Measurements from ENCODE around the gene SLC19A1.

GRCh38 chr21:45555557-45556301 lies 13.5 kb upstream of the SLC19A1 start:
- TF ChIP-seq ZFX (IDR thresholded peaks at IDR 0.05), result peak; percentile 51; the same call in 1 of the 2 replicates
- TF ChIP-seq, protein P1, sequence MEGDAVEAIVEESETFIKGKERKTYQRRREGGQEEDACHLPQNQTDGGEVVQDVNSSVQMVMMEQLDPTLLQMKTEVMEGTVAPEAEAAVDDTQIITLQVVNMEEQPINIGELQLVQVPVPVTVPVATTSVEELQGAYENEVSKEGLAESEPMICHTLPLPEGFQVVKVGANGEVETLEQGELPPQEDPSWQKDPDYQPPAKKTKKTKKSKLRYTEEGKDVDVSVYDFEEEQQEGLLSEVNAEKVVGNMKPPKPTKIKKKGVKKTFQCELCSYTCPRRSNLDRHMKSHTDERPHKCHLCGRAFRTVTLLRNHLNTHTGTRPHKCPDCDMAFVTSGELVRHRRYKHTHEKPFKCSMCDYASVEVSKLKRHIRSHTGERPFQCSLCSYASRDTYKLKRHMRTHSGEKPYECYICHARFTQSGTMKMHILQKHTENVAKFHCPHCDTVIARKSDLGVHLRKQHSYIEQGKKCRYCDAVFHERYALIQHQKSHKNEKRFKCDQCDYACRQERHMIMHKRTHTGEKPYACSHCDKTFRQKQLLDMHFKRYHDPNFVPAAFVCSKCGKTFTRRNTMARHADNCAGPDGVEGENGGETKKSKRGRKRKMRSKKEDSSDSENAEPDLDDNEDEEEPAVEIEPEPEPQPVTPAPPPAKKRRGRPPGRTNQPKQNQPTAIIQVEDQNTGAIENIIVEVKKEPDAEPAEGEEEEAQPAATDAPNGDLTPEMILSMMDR (conservative IDR thresholded peaks at IDR 0.05), result peak; percentile 93

Measured in C4-2B (cell line).